Activated CD8-positive, alpha-beta memory T cell treated with anti-CD3 and anti-CD28 coated beads, Interleukin-2, amount 50 U/mL, for 24 hours (primary cell): Measurements from ENCODE around the gene EPHB6.

ENCODE experiments used
- DNase-seq: peaks from one replicate; pipeline ENCODE4 v3.0.0-alpha.2; 2020; ENCODE audit errors: extremely low read depth

Gene EPHB6

GRCh38 chr7:142854372-142855113 is at the start of gene EPHB6:
Gene EPHB6 (plus strand): TSS chr7:142855076. CDS start chr7:142863228, 8,152 bp downstream.
- DNase-seq, result no peak

- no peak for DNase-seq
These were observed 49.4 kb upstream of the EPHB6 start for GRCh38 chr7:142805350-142806021.

- DNase-seq, result no peak
These were observed 48.9 kb upstream of the EPHB6 start for GRCh38 chr7:142806022-142806356.

- DNase-seq, result no peak
These were observed 47.9 kb upstream of the EPHB6 start for GRCh38 chr7:142806957-142807356.

GRCh38 chr7:142807855-142808460 is 46.9 kb upstream of the EPHB6 start:
- no peak for DNase-seq

- DNase-seq, result no peak
These were observed 46.4 kb upstream of the EPHB6 start for GRCh38 chr7:142808461-142808801.

GRCh38 chr7:142808802-142809583 is 45.9 kb upstream of the EPHB6 start:
- DNase-seq, result peak; percentile 92

- no peak for DNase-seq
These were observed 45.2 kb upstream of the EPHB6 start for GRCh38 chr7:142809671-142810070.

GRCh38 chr7:142811154-142811737 is 43.6 kb upstream of the EPHB6 start:
- DNase-seq, result no peak

GRCh38 chr7:142812437-142813215 is 42.2 kb upstream of the EPHB6 start:
- no peak for DNase-seq

- no peak for DNase-seq
These were observed 41.6 kb upstream of the EPHB6 start for GRCh38 chr7:142813226-142813625.

GRCh38 chr7:142813699-142814098 is 41.2 kb upstream of the EPHB6 start:
- no peak for DNase-seq

GRCh38 chr7:142814451-142814850 is 40.4 kb upstream of the EPHB6 start:
- DNase-seq, result no peak

- DNase-seq, result no peak
These were observed 39.7 kb upstream of the EPHB6 start for GRCh38 chr7:142815134-142815533.

GRCh38 chr7:142817506-142817905 is 37.4 kb upstream of the EPHB6 start:
- no peak for DNase-seq

- no peak for DNase-seq
These were observed 35.3 kb upstream of the EPHB6 start for GRCh38 chr7:142819530-142819929.

GRCh38 chr7:142822714-142823113 is 32.2 kb upstream of the EPHB6 start:
- no peak for DNase-seq

- DNase-seq, result no peak
These were observed 26.9 kb upstream of the EPHB6 start for GRCh38 chr7:142827951-142828500.

- no peak for DNase-seq
These were observed 22.5 kb upstream of the EPHB6 start for GRCh38 chr7:142832417-142832816.

- no peak for DNase-seq
These were observed 21.5 kb upstream of the EPHB6 start for GRCh38 chr7:142833174-142834048.
